Measurements from ENCODE around the gene JCHAIN.

DNA sequence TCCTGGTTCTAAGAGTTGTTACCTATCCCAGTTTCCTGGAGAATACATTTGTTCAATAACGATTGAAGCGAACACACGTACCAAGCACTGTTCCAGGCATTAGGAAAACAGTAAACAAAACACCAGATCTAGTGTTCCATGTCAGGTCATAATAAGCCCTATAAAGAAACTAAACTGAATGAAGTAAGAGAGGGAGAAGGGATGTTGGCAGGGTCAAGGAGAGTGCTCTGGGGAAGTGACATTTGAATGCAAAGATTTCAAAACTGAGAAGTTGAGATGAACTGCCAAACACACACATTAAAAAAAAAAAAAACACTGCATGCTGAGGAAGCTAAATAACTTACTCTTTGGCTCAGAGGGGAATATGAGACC, 52.1 kb downstream of the JCHAIN start:
- TF ChIP-seq RAD21 (conservative IDR thresholded peaks at IDR 0.05 in 1 of 2, IDR thresholded peaks at IDR 0.05 in 1 of 2) (no peak), NPAS2 (CRISPR knock-in tag; IDR thresholded peaks at IDR 0.05; ENCODE audit: borderline replicate concordance) (no peak), POLR2A (IDR thresholded peaks at IDR 0.05; ENCODE audit: low read length) (no peak), MYC (IDR thresholded peaks at IDR 0.05; ENCODE audit: borderline replicate concordance, low read length) (no peak), ESRRA (IDR thresholded peaks at IDR 0.05; ENCODE audit: borderline replicate concordance, low read length) (no peak), JUN (IDR thresholded peaks at IDR 0.05) (no peak), MAZ (IDR thresholded peaks at IDR 0.05; ENCODE audit: borderline replicate concordance, low read depth, low read length) (no peak), MAFK (IDR thresholded peaks at IDR 0.05; ENCODE audit: partially characterized antibody) (no peak)
- TF ChIP-seq, protein P1, sequence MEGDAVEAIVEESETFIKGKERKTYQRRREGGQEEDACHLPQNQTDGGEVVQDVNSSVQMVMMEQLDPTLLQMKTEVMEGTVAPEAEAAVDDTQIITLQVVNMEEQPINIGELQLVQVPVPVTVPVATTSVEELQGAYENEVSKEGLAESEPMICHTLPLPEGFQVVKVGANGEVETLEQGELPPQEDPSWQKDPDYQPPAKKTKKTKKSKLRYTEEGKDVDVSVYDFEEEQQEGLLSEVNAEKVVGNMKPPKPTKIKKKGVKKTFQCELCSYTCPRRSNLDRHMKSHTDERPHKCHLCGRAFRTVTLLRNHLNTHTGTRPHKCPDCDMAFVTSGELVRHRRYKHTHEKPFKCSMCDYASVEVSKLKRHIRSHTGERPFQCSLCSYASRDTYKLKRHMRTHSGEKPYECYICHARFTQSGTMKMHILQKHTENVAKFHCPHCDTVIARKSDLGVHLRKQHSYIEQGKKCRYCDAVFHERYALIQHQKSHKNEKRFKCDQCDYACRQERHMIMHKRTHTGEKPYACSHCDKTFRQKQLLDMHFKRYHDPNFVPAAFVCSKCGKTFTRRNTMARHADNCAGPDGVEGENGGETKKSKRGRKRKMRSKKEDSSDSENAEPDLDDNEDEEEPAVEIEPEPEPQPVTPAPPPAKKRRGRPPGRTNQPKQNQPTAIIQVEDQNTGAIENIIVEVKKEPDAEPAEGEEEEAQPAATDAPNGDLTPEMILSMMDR (IDR thresholded peaks at IDR 0.05): no peak
- TF ChIP-seq, protein P2, sequence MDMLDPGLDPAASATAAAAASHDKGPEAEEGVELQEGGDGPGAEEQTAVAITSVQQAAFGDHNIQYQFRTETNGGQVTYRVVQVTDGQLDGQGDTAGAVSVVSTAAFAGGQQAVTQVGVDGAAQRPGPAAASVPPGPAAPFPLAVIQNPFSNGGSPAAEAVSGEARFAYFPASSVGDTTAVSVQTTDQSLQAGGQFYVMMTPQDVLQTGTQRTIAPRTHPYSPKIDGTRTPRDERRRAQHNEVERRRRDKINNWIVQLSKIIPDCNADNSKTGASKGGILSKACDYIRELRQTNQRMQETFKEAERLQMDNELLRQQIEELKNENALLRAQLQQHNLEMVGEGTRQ (IDR thresholded peaks at IDR 0.05): no peak
- TF ChIP-seq, protein P3, sequence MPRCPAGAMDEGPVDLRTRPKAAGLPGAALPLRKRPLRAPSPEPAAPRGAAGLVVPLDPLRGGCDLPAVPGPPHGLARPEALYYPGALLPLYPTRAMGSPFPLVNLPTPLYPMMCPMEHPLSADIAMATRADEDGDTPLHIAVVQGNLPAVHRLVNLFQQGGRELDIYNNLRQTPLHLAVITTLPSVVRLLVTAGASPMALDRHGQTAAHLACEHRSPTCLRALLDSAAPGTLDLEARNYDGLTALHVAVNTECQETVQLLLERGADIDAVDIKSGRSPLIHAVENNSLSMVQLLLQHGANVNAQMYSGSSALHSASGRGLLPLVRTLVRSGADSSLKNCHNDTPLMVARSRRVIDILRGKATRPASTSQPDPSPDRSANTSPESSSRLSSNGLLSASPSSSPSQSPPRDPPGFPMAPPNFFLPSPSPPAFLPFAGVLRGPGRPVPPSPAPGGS (IDR thresholded peaks at IDR 0.05): no peak
- TF ChIP-seq, protein P4, sequence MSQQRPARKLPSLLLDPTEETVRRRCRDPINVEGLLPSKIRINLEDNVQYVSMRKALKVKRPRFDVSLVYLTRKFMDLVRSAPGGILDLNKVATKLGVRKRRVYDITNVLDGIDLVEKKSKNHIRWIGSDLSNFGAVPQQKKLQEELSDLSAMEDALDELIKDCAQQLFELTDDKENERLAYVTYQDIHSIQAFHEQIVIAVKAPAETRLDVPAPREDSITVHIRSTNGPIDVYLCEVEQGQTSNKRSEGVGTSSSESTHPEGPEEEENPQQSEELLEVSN (IDR thresholded peaks at IDR 0.05; ENCODE audit: borderline replicate concordance, low read depth): no peak

Measured in A549 (cell line).